WTC11 (cell line): ENCODE data around the gene IL1RAPL1. TPM values are rescaled to one million over a fixed set of nuclear protein-coding genes. Genes with fewer than 3 reads are reported as not detected.

Experiments used
- ATAC-seq: fragments of 200-7000 bp; cut with Tn5 transposase; 2 replicates; pipeline ENCODE4 v1.10.0; 2021; ENCODE audit warnings: mild to moderate bottlenecking, moderate library complexity
- CTCF ChIA-PET: fragments of 300-600 bp; sonication (Branson Sonifier 250); formaldehyde crosslinking; loops from one replicate; lab custom pipeline; 2021; ENCODE audit warnings: antibody characterized with exemption; lab: Charles Lee
- POLR2A ChIA-PET: fragments of 350-600 bp; sonication (Branson Sonifier 250); formaldehyde crosslinking; loops from one replicate; lab custom pipeline; 2021; ENCODE audit warnings: antibody characterized with exemption; lab: Charles Lee
- DNase-seq: peaks from one replicate; pipeline ENCODE4 v3.0.0; 2021; ENCODE audit warnings: low spot score
- H3K27ac Mint-ChIP-seq: 2 replicates; pipeline ENCODE4 v1.8.0; 2021; ENCODE audit warnings: mixed read lengths
- H3K27me3 Mint-ChIP-seq: 2 replicates; pipeline ENCODE4 v1.8.0; 2021; ENCODE audit warnings: low read depth, mild to moderate bottlenecking, moderate library complexity, mixed read lengths
- H3K36me3 Mint-ChIP-seq: 2 replicates; pipeline ENCODE4 v1.8.0; 2021; ENCODE audit warnings: mixed read lengths
- H3K4me1 Mint-ChIP-seq: 2 replicates; pipeline ENCODE4 v1.8.0; 2022; ENCODE audit warnings: mixed read lengths
- H3K4me3 Mint-ChIP-seq: 2 replicates; pipeline ENCODE4 v1.8.0; 2021; ENCODE audit warnings: mild to moderate bottlenecking, moderate library complexity, mixed read lengths
- H3K9me3 Mint-ChIP-seq: 2 replicates; pipeline ENCODE4 v1.8.0; 2021; ENCODE audit warnings: mixed read lengths
- AR ChIP-seq: fragments of 250-450 bp; sonication (Bioruptor Pico); IDR thresholded peaks from 2 replicates; pipeline ENCODE4 v1.9.0; 2021; ENCODE audit warnings: mild to moderate bottlenecking
- ATF1 ChIP-seq: sonication (generic); formaldehyde crosslinking; IDR thresholded peaks from 2 replicates; pipeline ENCODE4 v1.8.1; 2023; ENCODE audit warnings: mild to moderate bottlenecking, moderate library complexity, missing genetic modification reagents
- ATF2 ChIP-seq: sonication (generic); formaldehyde crosslinking; IDR thresholded peaks from 2 replicates; pipeline ENCODE4 v1.8.1; 2022; ENCODE audit warnings: low read depth, missing genetic modification reagents, borderline replicate concordance
- CREB1 ChIP-seq: sonication (generic); formaldehyde crosslinking; IDR thresholded peaks from 2 replicates; pipeline ENCODE4 v1.8.0; 2023; ENCODE audit warnings: mild to moderate bottlenecking, missing genetic modification reagents
- ESRRA ChIP-seq: sonication (generic); formaldehyde crosslinking; IDR thresholded peaks from 2 replicates; pipeline ENCODE4 v1.8.1; 2022; ENCODE audit warnings: mild to moderate bottlenecking, missing genetic modification reagents, borderline replicate concordance
- ETV6 ChIP-seq: sonication (generic); formaldehyde crosslinking; IDR thresholded peaks from 2 replicates; pipeline ENCODE4 v1.8.1; 2022; ENCODE audit warnings: mild to moderate bottlenecking, missing genetic modification reagents
- FOXJ3 ChIP-seq: sonication (generic); formaldehyde crosslinking; IDR thresholded peaks from 2 replicates; pipeline ENCODE4 v1.9.0; 2021; ENCODE audit warnings: missing genetic modification reagents, mild to moderate bottlenecking, borderline replicate concordance
- FOXK1 ChIP-seq: sonication (generic); formaldehyde crosslinking; IDR thresholded peaks from 2 replicates; pipeline ENCODE4 v1.8.0; 2022; ENCODE audit warnings: mild to moderate bottlenecking, moderate library complexity, missing genetic modification reagents
- IRF1 ChIP-seq: sonication (generic); formaldehyde crosslinking; IDR thresholded peaks from 2 replicates; pipeline ENCODE4 v1.8.0; 2023; ENCODE audit warnings: missing genetic modification reagents
- KAT7 ChIP-seq: sonication (generic); formaldehyde crosslinking; IDR thresholded peaks from 2 replicates; pipeline ENCODE4 v1.8.1; 2023; ENCODE audit warnings: missing genetic modification reagents, mild to moderate bottlenecking, borderline replicate concordance
- MAX ChIP-seq: sonication (generic); formaldehyde crosslinking; IDR thresholded peaks from 2 replicates; pipeline ENCODE4 v1.8.0; 2022; ENCODE audit warnings: mild to moderate bottlenecking, missing genetic modification reagents
- NR3C1 ChIP-seq: sonication (generic); formaldehyde crosslinking; conservative IDR thresholded peaks from 2 replicates; pipeline ENCODE4 v1.8.1; 2023; ENCODE audit warnings: low read depth, mild to moderate bottlenecking, missing genetic modification reagents
- PRDM15 ChIP-seq: sonication (generic); formaldehyde crosslinking; IDR thresholded peaks from 2 replicates; pipeline ENCODE4 v1.8.0; 2022; ENCODE audit warnings: missing genetic modification reagents
- STAT6 ChIP-seq: sonication (generic); formaldehyde crosslinking; conservative IDR thresholded peaks from 2 replicates; pipeline ENCODE4 v1.8.1; 2023; ENCODE audit warnings: mild to moderate bottlenecking, low read depth, missing genetic modification reagents, moderate library complexity
- TEAD4 ChIP-seq: sonication (generic); formaldehyde crosslinking; IDR thresholded peaks from 2 replicates; pipeline ENCODE4 v1.8.0; 2022; ENCODE audit warnings: mild to moderate bottlenecking, missing genetic modification reagents
- ZBTB43 ChIP-seq: sonication (generic); formaldehyde crosslinking; IDR thresholded peaks from 2 replicates; pipeline ENCODE4 v1.8.1; 2023; ENCODE audit warnings: mild to moderate bottlenecking, missing genetic modification reagents
- ZNF219 ChIP-seq: sonication (generic); formaldehyde crosslinking; IDR thresholded peaks from 2 replicates; pipeline ENCODE4 v1.8.0; 2023; ENCODE audit warnings: missing genetic modification reagents, mild to moderate bottlenecking, borderline replicate concordance
- ZNF425 ChIP-seq: fragments of 250-450 bp; sonication (Bioruptor Pico); conservative IDR thresholded peaks from 2 replicates; pipeline ENCODE4 v1.9.0; 2021; ENCODE audit warnings: mild to moderate bottlenecking
- total RNA-seq: library from RNA; stranded (reverse); gene quantifications from 3 replicates; pipeline ENCODE4 v1.2.3, GENCODE V29; 2021

Gene IL1RAPL1
- total RNA-seq, 1 experiment from 2014 or later, result 0.13 TPM

GRCh38 chrX:29941287-29941686 is 1354.0 kb downstream of the IL1RAPL1 start:
- DNase-seq (no peak), ATAC-seq (no peak)
- no peaks in the 10 kb centered on the region for H3K27me3 Mint-ChIP-seq
- ChIA-PET CTCF (interaction anchor here (0.6 to 1.1 kb wide), 4 partner anchors 17 to 120 kb away, joined by 3 to 4 read pairs (median 3); no protein-coding TSS in a partner anchor), POLR2A (no interaction called here)
- no peak overlapping the region for H3K27ac Mint-ChIP-seq
- no peaks in the 10 kb centered on the region for H3K9me3 Mint-ChIP-seq
- peaks cover 15% of the 10 kb centered on the region for H3K4me1 Mint-ChIP-seq
- H3K36me3 Mint-ChIP-seq, result no peaks in the 10 kb centered on the region
- no peak overlapping the region for H3K4me3 Mint-ChIP-seq
- TF ChIP-seq AR (CRISPR knock-in tag) (no peak), ZNF425 (CRISPR knock-in tag) (no peak), CREB1 (CRISPR knock-in tag) (no peak), ZBTB43 (CRISPR knock-in tag) (no peak), FOXK1 (CRISPR knock-in tag) (no peak), ZNF219 (CRISPR knock-in tag) (no peak), NR3C1 (no peak), ETV6 (CRISPR knock-in tag) (no peak)

GRCh38 chrX:29947225-29947624 is 1360.0 kb downstream of the IL1RAPL1 start:
- ChIA-PET POLR2A (no interaction called here), CTCF (no interaction called here)
- Mint-ChIP-seq H3K4me3 (no peak overlapping the region), H3K27me3 (no peaks in the 10 kb centered on the region), H3K9me3 (no peaks in the 10 kb centered on the region; the same call in 1 of the 2 replicates), H3K4me1 (0 out of 2 replicates have a peak, but pooled peaks cover 2% of the 10 kb centered on the region), H3K27ac (no peak overlapping the region), H3K36me3 (no peaks in the 10 kb centered on the region)
- DNase-seq, result no peak
- ATAC-seq, result no peak
- TF ChIP-seq ATF2 (CRISPR knock-in tag) (no peak), MAX (CRISPR knock-in tag) (no peak), STAT6 (CRISPR knock-in tag) (no peak), FOXJ3 (CRISPR knock-in tag) (no peak), NR3C1 (no peak), PRDM15 (no peak), IRF1 (CRISPR knock-in tag) (no peak), KAT7 (no peak), ATF1 (CRISPR knock-in tag) (no peak), ESRRA (CRISPR knock-in tag) (no peak), TEAD4 (no peak)
